Upper lobe of left lung (tissue), 6 donors: ENCODE results near the gene CYTIP. TPM values are rescaled to one million over a fixed set of nuclear protein-coding genes. Genes with fewer than 3 reads are reported as not detected.

Experiments used
- ATAC-seq, 2 donors: fragments of 200-7000 bp; cut with Tn5 transposase; one replicate each; pipeline ENCODE4 v1.9.1; 2022; ENCODE audit warnings: mild to moderate bottlenecking in 2 of 2, moderate library complexity in 2 of 2; ENCODE audit not compliant: low FRiP score in 2 of 2
- DNase-seq, 2 donors: peaks; one replicate each; pipeline ENCODE4 v3.0.0-alpha.2; 2019 to 2020
- H3K27ac ChIP-seq, 4 donors: fragments of 200-600 bp; sonication (generic); one replicate each; pipeline ENCODE4 v1.5.1; 2016 to 2019
- H3K27me3 ChIP-seq, 4 donors: fragments of 200-600 bp; sonication (generic); one replicate each; pipeline ENCODE4 v1.5.1; 2017 to 2019
- H3K36me3 ChIP-seq, 4 donors: fragments of 200-600 bp; sonication (generic); one replicate each; pipeline ENCODE4 v1.5.1; 2016 to 2019
- H3K4me1 ChIP-seq, 4 donors: fragments of 200-600 bp; sonication (generic); one replicate each; pipeline ENCODE4 v1.5.1; 2018 to 2019
- H3K4me3 ChIP-seq, 4 donors: fragments of 200-600 bp; sonication (generic); one replicate each; pipeline ENCODE4 v1.5.1; 2017 to 2019; ENCODE audit warnings: mild to moderate bottlenecking in 2 of 4, moderate library complexity in 1 of 4
- H3K9me3 ChIP-seq, 4 donors: fragments of 200-600 bp; sonication (generic); one replicate each; pipeline ENCODE4 v1.5.1; 2018 to 2019
- CTCF ChIP-seq, 6 experiments: fragments of 450-650 bp in 4 of 6; fragments of 200-600 bp in 2 of 6; sonication (generic) in 2 of 6; IDR thresholded peaks; one replicate each; pipeline ENCODE4 v1.5.1; 2016 to 2019; ENCODE audit warnings: antibody characterized with exemption in 6 of 6
- EP300 ChIP-seq, 4 donors: sonication (generic); formaldehyde crosslinking; IDR thresholded peaks; one replicate each; pipeline ENCODE4 v1.5.1; 2017; ENCODE audit warnings: antibody characterized with exemption in 4 of 4, control low read depth in 2 of 4
- POLR2A ChIP-seq, 4 donors: fragments of 450-650 bp; IDR thresholded peaks; one replicate each; pipeline ENCODE4 v1.5.1; 2016 to 2017; ENCODE audit warnings: antibody characterized with exemption in 4 of 4, mild to moderate bottlenecking in 2 of 4
- POLR2AphosphoS5 ChIP-seq, 2 donors: sonication (generic); formaldehyde crosslinking; IDR thresholded peaks; one replicate each; pipeline ENCODE4 v1.5.1; 2017; ENCODE audit warnings: antibody characterized with exemption in 2 of 2
- WGBS, 2 donors: methylation state at CpG; one replicate each; pipeline ENCODE4 v1.1.5; 2017 to 2018; 5-methylcytosine and 5-hydroxymethylcytosine counted together
- total RNA-seq, 6 donors: library from RNA; depleted of rRNA in 4 of 6; stranded (reverse); fragments of >200 nt in 4 of 6; gene quantifications; one replicate each; pipeline versions ENCODE4 v1.1.0 to v1.2.1, GENCODE V29; 2016 to 2021
- donor health status: DM: no; HTN: no; CAD: no; lungs with moderate emphysema.
- donor health status: DM: no; HTN: yes; CAD: no; lungs with severe emphysema.

CYTIP gene
- total RNA-seq, 6 donors from 2014 or later = 23.1 to 47.1 (median 28.5) TPM

DNA sequence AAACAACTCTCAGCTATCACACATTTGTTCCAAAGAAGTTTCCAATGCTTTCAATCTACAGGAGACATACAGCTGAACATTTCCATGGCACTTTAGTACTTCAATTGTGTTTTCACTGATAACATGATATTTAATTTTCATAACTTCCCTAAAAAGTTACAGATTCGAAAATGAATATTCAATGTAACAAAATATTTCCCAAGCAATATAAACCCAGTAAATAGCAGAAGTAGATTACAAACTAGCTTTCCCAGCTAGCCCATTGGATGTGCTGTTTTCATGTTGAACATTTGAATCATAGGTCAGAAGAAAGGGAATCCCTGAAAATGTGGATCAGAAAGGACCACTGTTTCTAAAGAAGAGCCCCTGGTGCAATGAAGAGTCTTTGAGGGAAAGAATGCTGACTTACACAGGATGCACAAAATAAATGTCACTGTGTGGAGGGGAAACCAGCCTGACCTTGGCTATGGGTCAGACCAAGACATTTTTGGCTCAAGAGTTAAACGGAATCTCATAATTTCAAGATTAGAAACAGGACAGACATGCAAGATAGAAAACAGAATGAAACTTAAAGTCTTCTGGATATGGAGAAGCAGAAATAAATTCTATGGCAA lies 22.5 kb downstream of the CYTIP start:
- H3K27ac ChIP-seq = peak overlapping the region; percentile 69 to 83 (median 76)
- DNase-seq (no peak), ATAC-seq (peak in 1 of 2 donors; percentile 43)
- no peaks in the 10 kb centered on the region for H3K9me3 ChIP-seq
- 66 to 78% methylated on average over 2 of the region's 2 CpGs for WGBS, 2 donors
- peaks cover 0 to 7% (median 5%) of the 10 kb centered on the region in 4 donors for H3K4me1 ChIP-seq
- TF ChIP-seq POLR2A (IDR thresholded peaks at IDR 0.05) = no peak
- no peak for TF ChIP-seq CTCF (IDR thresholded peaks at IDR 0.05)
- TF ChIP-seq EP300 (IDR thresholded peaks at IDR 0.05) = no peak
- no peak for TF ChIP-seq POLR2AphosphoS5 (IDR thresholded peaks at IDR 0.05)
- H3K27me3 ChIP-seq = no peaks in the 10 kb centered on the region
- no peak overlapping the region for H3K4me3 ChIP-seq
- H3K36me3 ChIP-seq = no peaks in the 10 kb centered on the region

DNA sequence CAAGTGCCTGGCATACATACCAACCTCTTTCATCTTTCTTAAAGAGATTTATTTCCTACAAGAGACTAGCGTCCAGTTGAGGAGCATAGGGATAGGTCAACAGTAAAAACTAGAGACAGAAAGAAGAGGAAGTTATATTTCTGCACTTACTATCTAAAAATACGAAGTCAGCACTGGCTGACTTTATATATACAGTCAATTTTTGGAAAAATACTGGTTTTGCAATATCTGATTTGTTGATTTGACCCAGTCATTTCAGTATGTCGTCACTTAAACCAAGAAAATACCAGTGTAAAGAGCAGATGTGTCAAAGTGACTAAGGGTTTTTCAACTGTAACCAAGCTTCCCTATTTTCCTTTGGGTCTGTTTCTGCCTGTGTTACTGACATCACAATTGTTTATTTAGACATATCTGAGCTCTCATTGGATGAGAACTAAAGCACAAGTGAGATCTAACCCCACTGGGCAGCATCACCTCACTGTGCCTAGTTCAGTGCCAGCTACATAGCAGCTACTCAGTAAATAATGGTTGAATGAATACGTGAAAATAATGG lies 23.0 kb downstream of the CYTIP start:
- ATAC-seq (peak; percentile 70 to 84), DNase-seq (no peak)
- H3K27me3 ChIP-seq = no peaks in the 10 kb centered on the region
- no peaks in the 10 kb centered on the region for H3K36me3 ChIP-seq
- H3K27ac ChIP-seq = peak overlapping the region; percentile 69 to 83 (median 76)
- WGBS, 2 donors = 50 to 55% methylated on average over 4 of the region's 4 CpGs
- TF ChIP-seq POLR2AphosphoS5 (IDR thresholded peaks at IDR 0.05) (peak in 1 of 2 donors; percentile 56), EP300 (IDR thresholded peaks at IDR 0.05) (peak in 2 of 4 donors; percentile 45 to 70), POLR2A (IDR thresholded peaks at IDR 0.05) (no peak)
- H3K9me3 ChIP-seq = no peaks in the 10 kb centered on the region
- H3K4me3 ChIP-seq = no peak overlapping the region
- H3K4me1 ChIP-seq = peaks cover 0 to 7% (median 5%) of the 10 kb centered on the region in 4 donors

GRCh38 chr2:157419031-157419575 lies 24.8 kb downstream of the CYTIP start:
- Histone ChIP-seq H3K9me3 (no peaks in the 10 kb centered on the region), H3K4me1 (peaks cover 0 to 7% (median 5%) of the 10 kb centered on the region in 4 donors), H3K4me3 (no peak overlapping the region), H3K36me3 (no peaks in the 10 kb centered on the region), H3K27ac (peak overlapping the region; percentile 64 to 83 (median 80)), H3K27me3 (no peaks in the 10 kb centered on the region)
- WGBS, 2 donors = 68 to 85% methylated on average over 12 of the region's 12 CpGs
- DNase-seq (no peak), ATAC-seq (peak in 1 of 2 donors; percentile 7)
- TF ChIP-seq CTCF (IDR thresholded peaks at IDR 0.05) (no peak), EP300 (IDR thresholded peaks at IDR 0.05) (no peak), POLR2AphosphoS5 (IDR thresholded peaks at IDR 0.05) (no peak), POLR2A (IDR thresholded peaks at IDR 0.05) (no peak)

- H3K9me3 ChIP-seq = no peaks in the 10 kb centered on the region
- peak in 1 of 2 donors; percentile 51 for ATAC-seq
- 50 to 56% methylated on average over 4 of the region's 4 CpGs for WGBS, 2 donors
- H3K4me3 ChIP-seq = no peak overlapping the region
- no peak for DNase-seq
- no peaks in the 10 kb centered on the region for H3K27me3 ChIP-seq
- no peaks in the 10 kb centered on the region for H3K36me3 ChIP-seq
- peak overlapping the region; percentile 77 to 83 (median 80) for H3K27ac ChIP-seq
- TF ChIP-seq CTCF (IDR thresholded peaks at IDR 0.05) (no peak), EP300 (IDR thresholded peaks at IDR 0.05) (no peak), POLR2A (IDR thresholded peaks at IDR 0.05) (peak in 1 of 4 donors; percentile 28)
- peaks cover 0 to 7% (median 5%) of the 10 kb centered on the region in 4 donors for H3K4me1 ChIP-seq
Measured at GRCh38 chr2:157418239-157418641, 25.6 kb downstream of the CYTIP start.

GRCh38 chr2:157415591-157416101 lies 28.2 kb downstream of the CYTIP start:
- Histone ChIP-seq H3K9me3 (no peaks in the 10 kb centered on the region), H3K4me1 (peaks cover 0 to 7% (median 2%) of the 10 kb centered on the region in 4 donors), H3K36me3 (no peaks in the 10 kb centered on the region), H3K27me3 (no peaks in the 10 kb centered on the region), H3K27ac (peak overlapping the region in 2 of 4 donors; percentile 59 to 82), H3K4me3 (no peak overlapping the region)
- ATAC-seq (peak in 1 of 2 donors; percentile 58), DNase-seq (no peak)
- TF ChIP-seq POLR2AphosphoS5 (IDR thresholded peaks at IDR 0.05) = no peak
- TF ChIP-seq POLR2A (IDR thresholded peaks at IDR 0.05) = no peak
- no peak for TF ChIP-seq CTCF (IDR thresholded peaks at IDR 0.05)
- no peak for TF ChIP-seq EP300 (IDR thresholded peaks at IDR 0.05)
- 78 to 84% methylated on average over 13 of the region's 13 CpGs for WGBS, 2 donors
